ENCODE data around the gene IGFL3.
"Not testable (repeated sequence)": the region's sequence is repeated elsewhere in the genome, so short reads cannot be mapped to it uniquely, and the experiment has no call there.

The IGFL3 gene

DNA sequence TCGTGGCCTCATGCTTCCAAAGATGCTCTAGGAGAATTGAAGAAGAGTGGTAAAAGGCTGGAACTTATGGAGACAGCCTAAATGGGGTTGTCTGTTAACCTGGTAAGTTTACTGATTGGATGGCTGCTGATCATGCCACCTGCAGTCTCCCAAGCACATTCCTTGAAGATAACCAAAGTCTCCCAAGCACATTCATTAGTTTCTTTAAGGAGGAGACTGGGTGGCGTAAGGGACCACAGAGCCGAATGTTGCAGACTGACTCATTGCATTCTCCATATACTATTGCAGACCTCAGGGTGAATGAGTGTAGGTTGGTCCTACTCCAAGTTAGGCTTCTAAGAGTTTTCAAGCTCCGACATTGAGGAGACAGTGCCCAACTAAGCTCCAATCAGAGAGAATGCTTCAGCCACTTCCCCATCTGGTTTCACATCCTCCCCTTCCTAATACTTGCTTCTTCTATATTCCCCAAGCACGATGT, at the start of gene IGFL3:
IGFL3 (minus strand) TSS at position 51 of the 478 bp plus-strand sequence; CDS start at position 12, 39 bp downstream.
- Histone ChIP-seq H3K4me3 (no peak within 1 kb of the TSS), H3K27ac (no peak within 1 kb of the TSS), H3K36me3 (no peaks in the 10 kb centered on the region), H3K9me3 (peaks cover 0 to 5% (median 0%) of the 10 kb centered on the region in 3 donors), H3K4me1 (no peaks in the 10 kb centered on the region), H3K27me3 (peaks cover 0 to 5% of the 10 kb centered on the region in 2 donors)
- intact Hi-C loops (cut with DNase I; ENCODE audit: low total_unique reads): no loop called here
- TF ChIP-seq, protein P1, sequence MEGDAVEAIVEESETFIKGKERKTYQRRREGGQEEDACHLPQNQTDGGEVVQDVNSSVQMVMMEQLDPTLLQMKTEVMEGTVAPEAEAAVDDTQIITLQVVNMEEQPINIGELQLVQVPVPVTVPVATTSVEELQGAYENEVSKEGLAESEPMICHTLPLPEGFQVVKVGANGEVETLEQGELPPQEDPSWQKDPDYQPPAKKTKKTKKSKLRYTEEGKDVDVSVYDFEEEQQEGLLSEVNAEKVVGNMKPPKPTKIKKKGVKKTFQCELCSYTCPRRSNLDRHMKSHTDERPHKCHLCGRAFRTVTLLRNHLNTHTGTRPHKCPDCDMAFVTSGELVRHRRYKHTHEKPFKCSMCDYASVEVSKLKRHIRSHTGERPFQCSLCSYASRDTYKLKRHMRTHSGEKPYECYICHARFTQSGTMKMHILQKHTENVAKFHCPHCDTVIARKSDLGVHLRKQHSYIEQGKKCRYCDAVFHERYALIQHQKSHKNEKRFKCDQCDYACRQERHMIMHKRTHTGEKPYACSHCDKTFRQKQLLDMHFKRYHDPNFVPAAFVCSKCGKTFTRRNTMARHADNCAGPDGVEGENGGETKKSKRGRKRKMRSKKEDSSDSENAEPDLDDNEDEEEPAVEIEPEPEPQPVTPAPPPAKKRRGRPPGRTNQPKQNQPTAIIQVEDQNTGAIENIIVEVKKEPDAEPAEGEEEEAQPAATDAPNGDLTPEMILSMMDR (IDR thresholded peaks at IDR 0.05): no peak
- no peak for DNase-seq

DNA sequence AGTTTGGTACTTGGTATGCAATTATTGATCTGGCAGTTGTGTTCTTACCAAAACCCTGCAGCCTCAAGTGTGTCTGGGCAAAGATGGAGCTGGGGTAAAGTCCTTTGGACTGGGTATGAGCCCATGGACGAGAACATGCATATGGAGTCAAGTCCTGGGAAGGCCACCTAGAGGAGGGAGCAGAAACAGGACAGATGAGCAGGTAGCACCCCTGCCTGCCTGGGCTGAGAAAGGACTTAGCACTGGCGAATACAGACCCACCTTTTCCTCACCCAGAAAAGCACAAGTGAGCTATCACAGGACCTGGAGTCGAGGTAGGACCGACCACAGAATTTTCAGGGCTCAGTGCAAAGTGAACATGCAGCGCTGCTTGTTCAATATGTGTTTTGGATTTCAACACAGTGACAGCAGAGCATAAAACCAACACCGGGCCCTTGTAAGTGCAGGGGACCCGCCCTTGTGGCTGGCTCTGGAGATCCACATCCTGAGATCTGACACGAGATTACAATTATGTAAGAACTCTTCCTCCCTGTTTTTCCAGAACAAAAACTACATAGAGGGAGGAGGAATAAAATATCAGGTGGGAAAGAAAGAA, 49.5 kb upstream of the IGFL3 start:
- TF ChIP-seq, protein P1 (IDR thresholded peaks at IDR 0.05): no peak
- intact Hi-C loops (cut with DNase I; ENCODE audit: low total_unique reads): no loop called here
- Histone ChIP-seq H3K4me1 (no peaks in the 10 kb centered on the region), H3K36me3 (no peaks in the 10 kb centered on the region), H3K4me3 (no peak overlapping the region), H3K27ac (no peak overlapping the region), H3K9me3 (no peaks in the 10 kb centered on the region), H3K27me3 (peaks cover 0 to 13% of the 10 kb centered on the region in 2 donors)
- no peak for DNase-seq

DNA sequence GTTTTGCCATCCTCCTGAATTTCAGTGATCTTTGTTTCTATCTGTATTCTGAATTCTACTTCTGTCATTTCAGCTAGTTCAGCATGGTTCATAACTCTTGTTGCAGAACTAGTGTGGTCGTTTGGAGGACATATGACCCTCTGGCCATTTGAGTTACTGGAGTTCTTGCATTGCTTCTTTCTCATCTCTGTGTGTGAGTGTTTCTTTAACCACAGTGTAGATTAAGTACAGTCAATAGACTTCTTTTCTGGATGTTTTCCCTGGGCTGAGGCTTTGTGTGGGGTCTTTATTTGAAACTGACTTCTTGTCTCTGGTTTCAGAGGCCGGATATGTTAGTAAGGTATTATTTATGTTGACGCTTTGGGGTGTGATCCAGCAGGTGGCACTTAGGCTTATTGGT, 38.2 kb upstream of the IGFL3 start:
- no peaks in the 10 kb centered on the region for H3K4me1 ChIP-seq
- no peaks in the 10 kb centered on the region for H3K36me3 ChIP-seq
- H3K27me3 ChIP-seq: peaks cover 0 to 20% of the 10 kb centered on the region in 2 donors
- TF ChIP-seq, protein P1 (IDR thresholded peaks at IDR 0.05): no peak
- H3K27ac ChIP-seq: no peak overlapping the region
- intact Hi-C loops (cut with DNase I; ENCODE audit: low total_unique reads): no loop called here
- DNase-seq: no peak
- H3K4me3 ChIP-seq: no peak overlapping the region
- peaks cover 0 to 15% (median 7%) of the 10 kb centered on the region in 3 donors for H3K9me3 ChIP-seq

DNA sequence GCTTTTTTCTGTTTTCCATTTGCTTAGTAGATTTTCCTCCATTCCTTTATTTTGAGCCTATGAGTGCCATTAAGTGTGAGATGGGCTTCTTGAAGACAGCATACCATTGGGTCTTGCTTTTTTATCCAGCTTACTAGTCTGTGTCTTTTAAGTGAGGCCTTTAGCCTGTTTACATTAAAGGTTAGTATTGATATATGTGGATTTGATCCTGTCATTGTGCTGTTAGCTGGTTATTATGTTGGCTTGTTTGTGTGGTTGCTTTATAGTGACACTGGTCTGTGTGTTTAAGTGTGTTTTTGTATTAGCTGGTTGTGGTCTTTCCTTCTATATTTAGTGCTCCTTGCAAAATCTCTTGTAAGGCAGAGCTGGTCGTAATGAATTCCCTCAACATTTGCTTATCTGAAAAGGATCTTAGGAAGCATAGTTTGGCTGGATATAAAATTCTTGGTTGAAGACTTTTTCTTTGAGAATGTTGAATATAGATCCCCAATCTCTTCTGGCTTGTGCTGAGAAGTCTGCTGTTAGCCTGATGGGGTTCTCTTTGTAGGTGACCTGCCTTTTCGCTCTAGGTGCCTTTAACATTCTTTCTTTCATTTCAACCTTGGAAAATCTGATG, 37.3 kb upstream of the IGFL3 start:
- H3K4me1 ChIP-seq; H3K4me3 ChIP-seq; intact Hi-C loops (cut with DNase I; ENCODE audit: low total_unique reads); H3K27ac ChIP-seq; DNase-seq; H3K36me3 ChIP-seq: not testable (repeated sequence)
- Histone ChIP-seq H3K27me3 (peaks cover 0 to 16% of the 10 kb centered on the region in 2 donors), H3K9me3 (peaks cover 0 to 15% (median 7%) of the 10 kb centered on the region in 3 donors)

DNA sequence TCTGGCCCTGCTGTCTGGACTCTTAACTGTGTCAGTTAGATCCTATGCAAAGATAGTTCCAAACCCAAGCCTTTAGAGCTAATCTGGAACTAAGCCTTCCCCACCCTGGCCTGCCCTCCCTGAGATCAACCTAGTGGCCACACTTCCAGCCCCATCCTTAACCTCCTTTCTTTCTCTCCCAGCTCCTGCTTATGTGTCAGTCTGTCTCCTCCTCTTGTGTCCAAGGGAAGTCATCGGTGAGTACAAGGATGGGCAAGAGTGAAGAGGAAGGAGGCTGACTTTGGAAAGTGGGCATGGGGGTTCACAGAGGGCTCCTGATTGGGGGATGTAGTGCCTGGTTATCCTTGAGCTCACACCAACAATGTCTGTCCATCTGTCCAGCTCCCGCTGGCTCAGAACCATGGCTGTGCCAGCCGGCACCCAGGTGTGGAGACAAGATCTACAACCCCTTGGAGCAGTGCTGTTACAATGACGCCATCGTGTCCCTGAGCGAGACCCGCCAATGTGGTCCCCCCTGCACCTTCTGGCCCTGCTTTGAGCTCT, 35.8 kb upstream of the IGFL3 start:
- intact Hi-C loops (cut with DNase I; ENCODE audit: low total_unique reads): no loop called here

More for the DNA sequence above, 35.8 kb upstream of the IGFL3 start:
- H3K9me3 ChIP-seq: peaks cover 0 to 15% (median 7%) of the 10 kb centered on the region in 3 donors
- no peak overlapping the region for H3K4me3 ChIP-seq
- H3K4me1 ChIP-seq: no peaks in the 10 kb centered on the region
- peaks cover 0 to 13% of the 10 kb centered on the region in 2 donors for H3K27me3 ChIP-seq
- TF ChIP-seq, protein P1 (IDR thresholded peaks at IDR 0.05): no peak
- DNase-seq: no peak
- H3K27ac ChIP-seq: no peak overlapping the region
- H3K36me3 ChIP-seq: no peaks in the 10 kb centered on the region

Data from tibial artery (tissue), 4 donors.